ENCODE data around the gene ADAM8. TPM values are rescaled to one million over a fixed set of nuclear protein-coding genes. Genes with fewer than 3 reads are reported as not detected.

The ADAM8 gene
- total RNA-seq, 4 donors from 2014 or later: 2.3 to 21.3 (median 13.7) TPM

DNA sequence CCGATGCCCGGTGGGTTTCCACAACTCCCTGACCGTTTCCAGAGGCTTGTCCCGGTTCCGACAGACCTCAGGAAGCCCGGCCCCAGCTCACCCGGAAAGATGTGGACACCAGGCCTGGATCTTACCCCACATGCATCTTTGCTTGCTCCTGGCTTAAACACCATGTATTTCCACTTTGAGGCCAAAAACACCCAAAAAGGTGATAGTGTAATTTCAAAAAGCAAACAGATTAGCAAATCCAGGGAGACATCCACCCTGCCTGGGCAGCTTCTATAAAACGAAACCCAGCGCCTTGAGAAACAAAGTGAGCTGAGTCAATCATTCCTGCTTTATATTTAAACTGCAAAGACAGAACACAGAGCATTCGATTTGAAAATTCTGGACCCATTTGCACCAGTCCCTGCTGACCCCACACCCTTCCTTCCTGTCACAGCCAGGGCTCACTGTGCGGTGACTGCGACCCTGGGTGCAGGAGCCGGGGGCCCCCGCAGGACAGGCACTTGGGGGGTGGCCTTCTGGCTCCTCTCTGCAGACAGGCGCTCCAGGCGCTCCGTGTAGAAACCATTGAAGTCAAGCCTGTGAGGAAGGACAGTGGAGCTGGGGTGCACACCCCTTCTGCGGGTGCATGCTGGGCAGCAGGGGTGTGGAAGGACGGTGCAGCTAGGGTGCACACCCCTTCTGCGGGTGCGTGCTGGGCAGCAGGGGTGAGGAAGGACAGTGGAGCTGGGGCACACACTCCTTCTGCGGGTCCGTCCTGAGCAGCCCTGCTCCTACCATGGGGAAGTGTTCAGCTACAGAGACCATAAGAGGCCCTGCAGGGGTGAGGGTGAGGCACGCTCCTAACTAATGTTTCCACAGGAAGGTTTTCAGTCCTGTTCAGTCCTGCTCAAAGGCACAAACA is 2.9 kb upstream of the ADAM8 start:
- Histone ChIP-seq H3K36me3 (peaks cover 0 to 36% (median 18%) of the 10 kb centered on the region in 4 donors), H3K4me3 (no peak overlapping the region), H3K27me3 (peaks cover 27% of the 10 kb centered on the region), H3K27ac (peak overlapping the region in 1 of 4 donors; percentile 49), H3K9me3 (no peaks in the 10 kb centered on the region), H3K4me1 (peaks cover 0 to 21% (median 15%) of the 10 kb centered on the region in 4 donors)
- TF ChIP-seq POLR2A (IDR thresholded peaks at IDR 0.05): no peak
- TF ChIP-seq EP300 (IDR thresholded peaks at IDR 0.05; ENCODE audit: low read depth): no peak
- TF ChIP-seq, protein P1, sequence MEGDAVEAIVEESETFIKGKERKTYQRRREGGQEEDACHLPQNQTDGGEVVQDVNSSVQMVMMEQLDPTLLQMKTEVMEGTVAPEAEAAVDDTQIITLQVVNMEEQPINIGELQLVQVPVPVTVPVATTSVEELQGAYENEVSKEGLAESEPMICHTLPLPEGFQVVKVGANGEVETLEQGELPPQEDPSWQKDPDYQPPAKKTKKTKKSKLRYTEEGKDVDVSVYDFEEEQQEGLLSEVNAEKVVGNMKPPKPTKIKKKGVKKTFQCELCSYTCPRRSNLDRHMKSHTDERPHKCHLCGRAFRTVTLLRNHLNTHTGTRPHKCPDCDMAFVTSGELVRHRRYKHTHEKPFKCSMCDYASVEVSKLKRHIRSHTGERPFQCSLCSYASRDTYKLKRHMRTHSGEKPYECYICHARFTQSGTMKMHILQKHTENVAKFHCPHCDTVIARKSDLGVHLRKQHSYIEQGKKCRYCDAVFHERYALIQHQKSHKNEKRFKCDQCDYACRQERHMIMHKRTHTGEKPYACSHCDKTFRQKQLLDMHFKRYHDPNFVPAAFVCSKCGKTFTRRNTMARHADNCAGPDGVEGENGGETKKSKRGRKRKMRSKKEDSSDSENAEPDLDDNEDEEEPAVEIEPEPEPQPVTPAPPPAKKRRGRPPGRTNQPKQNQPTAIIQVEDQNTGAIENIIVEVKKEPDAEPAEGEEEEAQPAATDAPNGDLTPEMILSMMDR (IDR thresholded peaks at IDR 0.05): no peak
- TF ChIP-seq POLR2AphosphoS5 (IDR thresholded peaks at IDR 0.05): no peak
- in situ Hi-C loops (cut with MboI; ENCODE audit: low pct_ligation_motif_present in 1 of 4, low pct_unique_long_range_greater_than_20kb in 1 of 4, low sequenced_read_pairs in 3 of 4) (no loop called here), intact Hi-C loops (cut with DNase I; ENCODE audit: low total_unique reads) (no loop called here)
- no peak for DNase-seq
- WGBS, 2 donors (ENCODE audit: low coverage in 1 of 2): 77 to 83% methylated on average over 4 to 24 of the region's 24 CpGs

DNA sequence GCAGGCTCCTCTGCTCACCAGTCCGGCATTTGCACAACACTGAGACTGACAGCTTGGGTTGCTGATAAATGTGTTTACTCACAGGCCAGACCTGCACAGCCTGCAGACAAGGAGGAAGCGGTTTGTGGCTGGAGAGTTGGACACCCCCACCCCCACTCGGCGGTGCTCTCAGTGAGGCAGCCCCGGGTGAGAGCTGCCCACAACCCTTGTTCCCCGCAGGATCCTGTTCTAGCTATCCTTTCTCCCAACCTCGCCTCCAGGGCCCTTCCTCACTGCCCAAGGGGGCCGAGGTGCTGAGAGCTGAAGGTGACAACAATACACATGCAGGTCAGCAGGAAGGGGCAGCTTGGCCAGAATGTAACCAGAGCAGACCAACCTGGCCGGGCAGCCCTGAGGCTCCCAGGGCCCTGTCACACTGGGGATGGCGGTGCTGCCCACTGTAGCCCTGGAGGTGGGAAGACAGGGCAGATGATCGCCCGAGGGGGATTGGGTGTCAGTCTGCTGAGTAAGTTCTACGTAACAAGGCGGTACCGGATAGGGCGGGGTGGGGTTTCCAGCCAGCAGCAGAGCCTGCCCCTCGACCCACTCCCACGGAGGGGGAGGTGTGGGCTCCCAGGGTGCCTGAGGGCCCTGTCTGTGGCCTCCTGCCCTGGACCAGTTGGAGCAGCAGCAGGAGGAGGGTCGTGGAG is 2.1 kb upstream of the ADAM8 start:
- Histone ChIP-seq H3K27me3 (peaks cover 29% of the 10 kb centered on the region), H3K36me3 (peaks cover 0 to 28% (median 14%) of the 10 kb centered on the region in 4 donors), H3K27ac (peak overlapping the region; percentile 28 to 55 (median 48)), H3K4me1 (peaks cover 0 to 21% (median 15%) of the 10 kb centered on the region in 4 donors), H3K9me3 (no peaks in the 10 kb centered on the region), H3K4me3 (no peak overlapping the region)
- peak in 1 of 3 donors; percentile 32 for TF ChIP-seq POLR2AphosphoS5 (IDR thresholded peaks at IDR 0.05)
- no peak for TF ChIP-seq POLR2A (IDR thresholded peaks at IDR 0.05)
- intact Hi-C loops (cut with DNase I; ENCODE audit: low total_unique reads): no loop called here
- peak; percentile 75 for DNase-seq
- WGBS, 2 donors (ENCODE audit: low coverage in 1 of 2): 70% methylated on average over 13 of the region's 19 CpGs; no CpG with 5 or more reads in 1 of the 2 donors
- in situ Hi-C loops (cut with MboI; ENCODE audit: low pct_ligation_motif_present in 1 of 4, low pct_unique_long_range_greater_than_20kb in 1 of 4, low sequenced_read_pairs in 3 of 4): no loop called here

DNA sequence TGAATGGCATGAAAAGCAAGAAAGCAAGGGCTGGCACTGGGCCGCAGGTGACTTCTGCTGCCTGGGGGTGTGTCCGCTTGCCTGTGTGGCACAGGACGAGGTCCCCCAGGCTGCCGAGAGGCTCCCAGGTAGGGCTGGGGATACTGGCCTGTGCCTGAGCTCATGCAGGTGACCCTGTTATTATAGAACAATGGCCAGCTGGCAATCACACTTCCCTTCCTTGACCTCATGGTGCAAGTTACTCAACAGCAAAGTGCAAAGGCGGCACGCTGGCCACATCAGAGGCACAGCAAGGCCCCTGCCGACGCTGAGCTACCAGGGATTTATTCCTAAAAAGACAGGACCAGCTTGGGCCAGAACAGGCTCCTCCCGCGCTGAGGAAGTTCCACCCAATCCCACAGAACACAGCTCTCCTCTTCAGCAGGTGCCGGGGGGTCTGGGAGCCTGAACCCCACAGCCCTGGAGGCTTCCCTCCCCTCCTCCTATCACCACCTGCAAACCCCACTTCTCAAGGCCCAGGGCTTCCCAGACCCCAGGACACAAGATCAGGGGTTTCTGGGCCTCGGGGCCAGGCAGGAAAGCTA is 1.4 kb upstream of the ADAM8 start:
- WGBS, 2 donors (ENCODE audit: low coverage in 1 of 2): 60 to 76% methylated on average over 1 to 11 of the region's 12 CpGs
- in situ Hi-C loops (cut with MboI; ENCODE audit: low pct_ligation_motif_present in 1 of 4, low pct_unique_long_range_greater_than_20kb in 1 of 4, low sequenced_read_pairs in 3 of 4): no loop called here
- H3K4me3 ChIP-seq: no peak overlapping the region
- intact Hi-C loops (cut with DNase I; ENCODE audit: low total_unique reads): no loop called here
- DNase-seq: no peak
- peaks cover 29% of the 10 kb centered on the region for H3K27me3 ChIP-seq
- peaks cover 0 to 21% (median 15%) of the 10 kb centered on the region in 4 donors for H3K4me1 ChIP-seq
- H3K9me3 ChIP-seq: no peaks in the 10 kb centered on the region
- TF ChIP-seq, protein P1 (IDR thresholded peaks at IDR 0.05): no peak
- TF ChIP-seq POLR2A (IDR thresholded peaks at IDR 0.05) (no peak), POLR2AphosphoS5 (IDR thresholded peaks at IDR 0.05) (no peak)
- peaks cover 0 to 23% (median 11%) of the 10 kb centered on the region in 4 donors for H3K36me3 ChIP-seq
- peak overlapping the region; percentile 28 to 55 (median 48) for H3K27ac ChIP-seq

DNA sequence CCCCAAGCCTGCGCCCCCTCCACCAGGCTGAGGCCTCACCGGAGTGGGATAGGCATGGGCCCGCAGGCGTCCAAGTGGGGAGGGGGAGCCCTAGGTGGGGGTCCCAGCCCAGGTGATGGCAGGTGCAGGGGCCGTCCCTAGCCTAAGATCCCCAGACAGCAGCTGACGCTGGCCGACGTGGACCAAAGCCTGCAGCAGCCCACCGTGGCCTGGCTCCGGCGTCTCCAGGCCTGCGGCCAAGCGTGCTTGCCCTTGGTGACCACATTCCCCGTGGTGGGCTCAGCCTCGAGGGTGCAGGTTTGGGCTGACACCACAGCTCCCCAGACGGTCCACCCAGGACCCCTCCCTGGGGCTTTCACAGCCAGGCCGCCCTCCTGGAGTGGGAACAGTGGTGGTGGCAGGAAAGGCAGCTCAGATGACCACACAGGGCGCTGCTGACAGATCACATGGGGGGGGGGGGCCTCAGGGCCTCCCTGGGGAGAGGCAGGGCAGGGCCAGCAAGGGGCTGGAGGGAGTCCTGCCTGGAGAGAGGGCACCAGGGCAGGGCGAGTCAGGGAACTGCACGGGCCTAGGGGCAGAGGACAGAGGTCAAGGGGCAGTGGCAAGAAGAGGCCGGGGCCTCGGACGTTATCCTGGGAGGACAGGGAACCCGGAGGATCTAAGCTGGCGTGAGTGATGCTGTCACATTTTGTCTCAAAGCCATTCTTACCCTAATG is 767 bp upstream of the ADAM8 start:
- no peak for DNase-seq
- no peak for TF ChIP-seq EP300 (IDR thresholded peaks at IDR 0.05; ENCODE audit: low read depth)
- no peak for TF ChIP-seq POLR2AphosphoS5 (IDR thresholded peaks at IDR 0.05)
- TF ChIP-seq POLR2A (IDR thresholded peaks at IDR 0.05): no peak
- TF ChIP-seq, protein P1 (IDR thresholded peaks at IDR 0.05): no peak
- peaks cover 0 to 16% (median 7%) of the 10 kb centered on the region in 4 donors for H3K36me3 ChIP-seq
- peaks cover 0 to 21% (median 15%) of the 10 kb centered on the region in 4 donors for H3K4me1 ChIP-seq
- in situ Hi-C loops (cut with MboI; ENCODE audit: low pct_ligation_motif_present in 1 of 4, low pct_unique_long_range_greater_than_20kb in 1 of 4, low sequenced_read_pairs in 3 of 4): no loop called here
- intact Hi-C loops (cut with DNase I; ENCODE audit: low total_unique reads): no loop called here
- no peaks in the 10 kb centered on the region for H3K9me3 ChIP-seq
- peak overlapping the region; percentile 28 to 55 (median 48) for H3K27ac ChIP-seq
- H3K4me3 ChIP-seq: no peak overlapping the region
- WGBS, 2 donors (ENCODE audit: low coverage in 1 of 2): 77% methylated on average over 23 of the region's 25 CpGs; no CpG with 5 or more reads in 1 of the 2 donors
- peaks cover 29% of the 10 kb centered on the region for H3K27me3 ChIP-seq
